ENCODE measurements around the gene CELSR1.
"Not testable (repeated sequence)": the region's sequence is repeated elsewhere in the genome, so short reads cannot be mapped to it uniquely, and the experiment has no call there.

The CELSR1 gene

GRCh38 chr22:46413725-46414379 is 123.6 kb downstream of the CELSR1 start:
- DNase-seq: no peak

DNA sequence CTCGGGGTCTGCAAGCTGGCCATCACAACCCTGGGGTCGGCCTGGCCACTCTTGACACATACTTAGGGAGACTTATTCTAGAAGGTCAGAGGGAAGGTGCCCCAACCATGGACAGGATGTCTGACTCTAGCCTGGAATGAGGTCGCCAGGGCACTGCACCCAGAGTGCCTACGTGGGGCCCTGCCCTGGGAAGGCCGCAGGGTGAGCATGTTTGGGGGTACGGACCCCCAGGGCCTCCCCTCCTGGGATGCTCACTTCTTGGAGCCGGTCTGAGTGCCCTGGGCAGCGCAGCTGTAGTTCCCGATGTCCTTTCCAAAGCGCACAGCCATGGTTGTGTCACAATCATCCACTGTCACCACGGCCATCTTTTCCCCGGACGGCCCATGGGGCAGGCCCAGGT is 126.1 kb downstream of the CELSR1 start:
- no peak for DNase-seq

GRCh38 chr22:46410291-46410808 is 127.1 kb downstream of the CELSR1 start:
- no peak for DNase-seq

- DNase-seq: no peak
These were observed 127.7 kb downstream of the CELSR1 start for GRCh38 chr22:46409631-46410210.

DNA sequence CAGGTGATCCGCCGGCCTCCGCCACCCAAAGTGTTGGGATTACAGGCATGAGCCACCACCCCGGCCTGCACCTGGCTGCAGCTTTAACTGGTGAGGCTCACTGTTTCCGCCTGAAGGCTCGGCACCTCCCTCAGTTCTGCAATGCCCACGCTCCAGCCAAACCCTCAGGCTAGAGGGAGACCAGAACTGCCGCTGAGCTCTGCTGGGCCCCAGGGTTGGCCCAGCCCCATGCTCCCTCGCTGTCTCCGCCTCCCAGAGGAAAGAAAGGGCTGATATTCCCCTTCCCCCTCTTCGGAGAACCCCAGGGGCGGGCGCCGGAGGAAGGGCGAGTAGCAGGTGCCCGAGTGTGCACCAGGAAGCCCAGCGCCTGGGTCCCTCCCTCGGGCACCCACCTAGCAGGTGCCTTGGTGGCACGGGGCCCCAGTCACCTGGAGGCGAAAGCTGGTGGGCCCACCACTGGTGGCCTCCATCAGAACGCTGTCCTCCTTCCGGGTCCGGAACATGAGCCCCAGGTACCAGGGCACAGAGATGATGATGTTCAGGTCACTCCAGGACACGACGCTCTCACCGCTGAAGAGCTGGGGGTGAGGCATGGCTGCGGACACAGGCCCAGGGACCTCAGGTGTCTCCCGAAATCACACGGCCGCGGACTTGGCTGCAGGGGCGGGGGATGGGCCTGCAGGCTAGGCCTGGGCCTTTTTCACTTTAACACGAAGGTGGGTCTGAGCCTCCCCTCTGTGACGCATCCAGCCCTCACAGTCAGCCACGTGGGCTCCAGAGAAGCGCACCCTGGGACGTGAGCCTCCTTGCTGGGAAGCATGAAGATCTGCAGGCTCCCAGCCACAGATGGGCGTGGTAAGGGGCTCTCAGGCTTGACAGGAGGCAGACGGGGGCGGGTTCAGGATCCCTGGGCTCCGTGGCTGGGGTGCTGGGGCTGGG is 128.6 kb downstream of the CELSR1 start:
- no peak for DNase-seq

GRCh38 chr22:46407748-46408147 is 129.7 kb downstream of the CELSR1 start:
- no peak for DNase-seq

DNA sequence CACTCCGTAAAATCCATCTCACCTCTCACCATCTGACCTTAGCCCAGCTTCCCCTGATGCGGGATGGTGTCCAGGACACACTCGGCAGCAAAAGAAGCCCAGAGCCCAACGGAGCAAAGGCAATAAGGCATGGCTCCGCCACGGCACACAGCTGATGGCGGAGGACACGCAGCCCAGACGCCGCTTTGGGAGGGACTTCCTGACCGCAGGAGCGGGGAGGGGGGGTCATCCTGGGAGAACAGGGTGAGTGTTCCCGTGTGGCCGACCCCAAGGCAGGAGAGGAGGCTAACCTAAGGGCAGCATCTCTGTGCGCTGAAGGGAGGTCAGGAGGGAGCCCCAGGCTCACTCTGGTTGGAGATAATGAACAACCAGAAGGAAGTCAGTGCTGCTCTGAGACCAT is 130.6 kb downstream of the CELSR1 start:
- no peak for DNase-seq

DNA sequence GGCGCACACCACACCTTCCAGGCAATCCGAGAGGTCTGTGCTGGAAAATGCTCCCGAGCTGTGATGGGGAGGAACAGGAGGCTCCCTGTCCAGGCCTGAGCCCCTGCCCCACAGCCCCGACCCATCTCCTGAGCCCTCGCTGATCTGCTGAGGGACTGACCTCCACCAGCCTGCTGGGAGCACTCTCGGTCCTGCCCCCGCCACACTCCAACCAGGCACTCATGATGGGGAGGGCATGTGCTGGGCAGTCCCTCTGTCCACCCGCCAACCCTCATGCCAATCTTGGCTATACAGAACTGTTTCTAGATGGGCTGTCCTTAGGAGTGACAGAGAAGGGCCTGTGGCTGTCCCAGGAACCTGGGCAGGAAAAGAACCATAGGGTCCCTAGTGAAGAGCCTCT is 131.1 kb downstream of the CELSR1 start:
- DNase-seq: no peak

DNA sequence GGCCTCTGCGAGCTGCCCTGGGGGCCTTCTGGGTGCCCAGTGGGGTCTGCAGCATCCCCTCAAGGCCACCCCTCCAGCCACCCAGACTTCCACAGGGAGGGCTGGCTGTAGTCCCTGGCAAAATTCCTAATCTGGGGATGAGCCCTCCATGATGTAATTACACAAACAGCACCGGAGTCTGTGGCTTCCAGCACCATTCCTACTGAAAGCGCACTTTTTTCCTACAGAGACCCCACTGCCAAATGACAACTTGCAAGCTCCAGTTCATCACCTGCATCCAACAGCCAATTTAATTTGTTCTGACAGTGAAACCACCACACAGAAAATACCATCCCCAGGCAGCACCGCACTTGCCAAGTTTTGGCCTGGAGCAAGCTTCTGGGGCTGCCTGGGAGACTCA is 131.5 kb downstream of the CELSR1 start:
- DNase-seq: no peak

GRCh38 chr22:46403880-46404279 is 133.5 kb downstream of the CELSR1 start:
- DNase-seq: not testable (repeated sequence)

DNA sequence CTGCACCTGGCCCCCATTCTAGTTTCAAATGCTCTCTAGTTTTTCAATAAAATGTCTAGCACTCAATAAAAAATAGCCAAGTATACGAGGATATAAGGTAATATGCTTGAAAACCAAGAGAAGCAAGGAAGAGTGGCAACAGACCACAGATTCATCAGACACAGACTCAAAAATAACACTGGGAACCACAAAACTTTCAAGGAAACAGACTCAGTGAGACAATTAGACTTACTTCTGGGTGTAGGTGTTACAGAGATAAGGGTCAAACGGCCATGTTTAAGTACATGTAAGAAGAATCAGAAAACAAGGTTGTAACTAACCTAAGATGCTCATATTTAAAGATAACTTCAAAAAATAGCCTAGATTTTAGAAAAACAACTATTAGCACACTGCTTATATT is 134.9 kb downstream of the CELSR1 start:
- no peak for DNase-seq

- no peak for DNase-seq
These were observed 136.1 kb downstream of the CELSR1 start for GRCh38 chr22:46401370-46401769.

- DNase-seq: no peak
These were observed 138.0 kb downstream of the CELSR1 start for GRCh38 chr22:46399251-46400024.

GRCh38 chr22:46397951-46398350 is 139.5 kb downstream of the CELSR1 start:
- DNase-seq: no peak

DNA sequence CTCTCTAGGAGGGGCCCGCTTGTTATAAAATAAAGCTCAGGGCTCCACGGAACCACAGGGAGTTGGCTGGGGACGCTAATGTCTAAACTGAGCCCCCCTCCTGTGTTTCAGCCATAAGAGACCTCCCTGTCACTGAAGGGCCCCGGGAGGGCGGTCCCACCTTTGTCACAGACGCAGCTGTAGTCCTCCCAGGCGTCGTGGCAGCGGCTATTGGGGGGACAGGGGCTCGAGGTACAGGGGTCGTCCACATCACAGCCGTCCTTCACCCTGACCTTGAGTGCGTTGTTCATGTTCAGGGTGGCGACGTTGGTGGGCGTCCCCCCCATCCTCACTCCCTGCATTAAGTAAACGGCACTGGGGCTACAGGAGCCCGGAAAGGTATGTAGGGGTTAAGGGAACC is 139.9 kb downstream of the CELSR1 start:
- no peak for DNase-seq

DNA sequence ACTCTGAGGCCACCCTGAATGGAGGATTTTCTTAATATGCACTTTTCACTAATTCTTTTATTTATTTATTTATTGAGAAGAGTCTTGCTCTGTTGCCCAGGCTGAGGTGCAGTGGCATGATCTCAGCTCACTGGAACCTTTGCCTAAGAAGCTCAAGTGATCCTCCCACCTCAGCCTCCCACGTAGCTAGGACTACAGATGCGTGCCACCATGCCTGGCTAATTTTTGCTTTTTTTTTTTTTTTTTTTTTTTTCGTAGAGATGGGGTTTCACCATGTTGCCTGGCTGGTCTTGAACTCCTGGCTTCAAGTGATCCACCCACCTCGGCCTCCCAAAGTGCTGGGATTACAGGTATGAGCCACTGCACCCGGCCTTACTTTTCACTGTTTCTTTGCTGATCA is 140.4 kb downstream of the CELSR1 start:
- DNase-seq: not testable (repeated sequence)

DNA sequence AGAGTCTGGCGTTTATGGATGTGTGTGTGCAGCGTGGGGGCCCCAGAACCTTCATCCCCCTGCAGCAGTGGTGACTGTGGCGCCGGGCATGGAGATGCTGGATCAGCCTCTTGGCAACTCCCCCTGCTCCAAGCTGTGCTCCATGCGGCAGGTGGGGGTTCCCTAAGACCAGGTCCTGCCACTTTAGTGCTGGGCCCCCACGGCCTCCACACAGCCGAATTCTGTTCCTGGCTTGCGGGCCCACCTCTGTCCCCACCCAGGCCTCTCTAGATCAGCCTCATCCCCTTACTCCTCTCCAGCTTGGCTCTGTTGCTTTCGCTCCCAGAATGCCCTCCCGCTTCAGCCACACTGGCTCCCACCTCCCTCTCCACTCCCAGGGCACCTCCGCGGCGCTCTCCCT is 142.3 kb downstream of the CELSR1 start:
- DNase-seq: no peak

GRCh38 chr22:46394622-46395021 is 142.8 kb downstream of the CELSR1 start:
- DNase-seq: no peak

GRCh38 chr22:46393873-46394272 is 143.5 kb downstream of the CELSR1 start:
- DNase-seq: no peak

- no peak for DNase-seq
These were observed 145.1 kb downstream of the CELSR1 start for GRCh38 chr22:46392137-46392844.

GRCh38 chr22:46391486-46392136 is 145.8 kb downstream of the CELSR1 start:
- no peak for DNase-seq
